ENCODE results near the gene TP53.

The TP53 gene

GRCh38 chr17:7706631-7707354 lies 19.5 kb upstream of the TP53 start:
- no peak overlapping the region for H3K4me3 ChIP-seq (ENCODE audit: low read depth, low read length)
- no peak for DNase-seq (ENCODE audit: low read depth)
- no peak for TF ChIP-seq CTCF (conservative IDR thresholded peaks at IDR 0.05; ENCODE audit: low read depth, low read length)

GRCh38 chr17:7705269-7706255 lies 18.3 kb upstream of the TP53 start:
- H3K4me3 ChIP-seq (ENCODE audit: low read depth, low read length): peak overlapping the region; percentile 36
- no peak for TF ChIP-seq CTCF (conservative IDR thresholded peaks at IDR 0.05; ENCODE audit: low read depth, low read length)

GRCh38 chr17:7704601-7705268 lies 17.4 kb upstream of the TP53 start, which contains the start of gene EFNB3:
Gene EFNB3, plus strand, starts transcription at chr17:7705202. Its CDS starts 397 bp downstream, at chr17:7705599.
- H3K4me3 ChIP-seq (ENCODE audit: low read depth, low read length): peak within 1 kb of the TSS; percentile 36
- DNase-seq (ENCODE audit: low read depth): peak; percentile 9
- TF ChIP-seq CTCF (conservative IDR thresholded peaks at IDR 0.05; ENCODE audit: low read depth, low read length): no peak

More at GRCh38 chr17:7705269-7706255, 18.3 kb upstream of the TP53 start:
- no peak for DNase-seq (ENCODE audit: low read depth)

- no peak for TF ChIP-seq CTCF (conservative IDR thresholded peaks at IDR 0.05; ENCODE audit: low read depth, low read length)
- no peak overlapping the region for H3K4me3 ChIP-seq (ENCODE audit: low read depth, low read length)
- peak; percentile 72 for DNase-seq (ENCODE audit: low read depth)
Measured at GRCh38 chr17:7703584-7704479, 16.5 kb upstream of the TP53 start.

GRCh38 chr17:7702776-7703175 lies 15.5 kb upstream of the TP53 start:
- TF ChIP-seq CTCF (conservative IDR thresholded peaks at IDR 0.05; ENCODE audit: low read depth, low read length): no peak
- no peak overlapping the region for H3K4me3 ChIP-seq (ENCODE audit: low read depth, low read length)
- no peak for DNase-seq (ENCODE audit: low read depth)

GRCh38 chr17:7701681-7702080 lies 14.4 kb upstream of the TP53 start:
- DNase-seq (ENCODE audit: low read depth): no peak
- H3K4me3 ChIP-seq (ENCODE audit: low read depth, low read length): no peak overlapping the region
- no peak for TF ChIP-seq CTCF (conservative IDR thresholded peaks at IDR 0.05; ENCODE audit: low read depth, low read length)

All from choroid plexus epithelial cell (primary cell).